OCI-LY7 (cell line): ENCODE data around the gene VKORC1.

ENCODE experiments used
- EZH2phosphoT487 ChIP-seq: fragments of 200-600 bp; sonication (generic); IDR thresholded peaks from 2 replicates; pipeline ENCODE4 v1.6.1; 2018; ENCODE audit warnings: low read depth, borderline replicate concordance, mild to moderate bottlenecking, mixed run types, antibody characterized with exemption, low read length, moderate library complexity, mixed read lengths
- TF ChIP-seq, protein P1 (sequence below): fragments of 200-600 bp; sonication (generic); conservative IDR thresholded peaks from 2 replicates; pipeline ENCODE4 v1.5.1; 2014; ENCODE audit warnings: mild to moderate bottlenecking, antibody characterized with exemption, low read length, moderate library complexity, mixed read lengths

DNA sequence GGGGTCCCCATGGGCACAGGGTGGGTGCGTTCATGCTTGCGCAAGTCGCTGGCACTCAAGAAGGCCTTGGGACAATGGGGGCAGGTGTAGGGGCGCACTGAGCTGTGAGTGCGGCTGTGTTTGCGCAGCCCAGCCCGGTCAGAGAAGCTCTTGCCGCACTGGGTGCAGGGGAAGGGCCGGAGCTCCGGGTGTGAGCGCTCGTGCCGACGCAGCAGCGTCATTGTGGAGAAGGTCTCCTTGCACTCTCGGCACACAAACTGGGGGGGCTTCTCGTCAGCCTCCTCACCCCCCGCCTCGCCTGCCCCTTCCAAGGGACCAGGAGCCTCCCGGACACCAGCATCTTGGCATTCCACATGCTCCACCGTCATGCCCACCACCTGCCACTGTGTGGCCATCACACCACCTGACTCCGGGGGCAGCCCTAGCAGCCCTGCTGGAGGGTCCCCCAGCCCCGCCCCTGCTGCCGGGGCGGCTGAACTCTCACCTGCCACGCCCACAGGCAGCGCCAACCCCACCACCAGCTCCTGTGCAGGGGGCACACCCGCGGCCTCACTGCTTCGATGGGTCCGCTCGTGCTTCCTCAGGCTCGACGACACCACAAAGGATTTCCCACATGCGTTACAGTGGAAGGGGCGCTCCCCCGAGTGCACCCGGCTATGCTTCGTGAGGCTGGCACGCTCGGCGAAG is 33.3 kb downstream of the VKORC1 start:
- TF ChIP-seq, protein P1, sequence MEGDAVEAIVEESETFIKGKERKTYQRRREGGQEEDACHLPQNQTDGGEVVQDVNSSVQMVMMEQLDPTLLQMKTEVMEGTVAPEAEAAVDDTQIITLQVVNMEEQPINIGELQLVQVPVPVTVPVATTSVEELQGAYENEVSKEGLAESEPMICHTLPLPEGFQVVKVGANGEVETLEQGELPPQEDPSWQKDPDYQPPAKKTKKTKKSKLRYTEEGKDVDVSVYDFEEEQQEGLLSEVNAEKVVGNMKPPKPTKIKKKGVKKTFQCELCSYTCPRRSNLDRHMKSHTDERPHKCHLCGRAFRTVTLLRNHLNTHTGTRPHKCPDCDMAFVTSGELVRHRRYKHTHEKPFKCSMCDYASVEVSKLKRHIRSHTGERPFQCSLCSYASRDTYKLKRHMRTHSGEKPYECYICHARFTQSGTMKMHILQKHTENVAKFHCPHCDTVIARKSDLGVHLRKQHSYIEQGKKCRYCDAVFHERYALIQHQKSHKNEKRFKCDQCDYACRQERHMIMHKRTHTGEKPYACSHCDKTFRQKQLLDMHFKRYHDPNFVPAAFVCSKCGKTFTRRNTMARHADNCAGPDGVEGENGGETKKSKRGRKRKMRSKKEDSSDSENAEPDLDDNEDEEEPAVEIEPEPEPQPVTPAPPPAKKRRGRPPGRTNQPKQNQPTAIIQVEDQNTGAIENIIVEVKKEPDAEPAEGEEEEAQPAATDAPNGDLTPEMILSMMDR: no peak
- no peak for TF ChIP-seq EZH2phosphoT487
